DND-41 (cell line): ENCODE measurements around the gene ETNK2.

Experiments
- EZH2 ChIP-seq: IDR thresholded peaks from 3 replicates; pipeline ENCODE4 v1.6.1; 2012; ENCODE audit warnings: borderline replicate concordance, low read depth, mild to moderate bottlenecking, moderate library complexity, low read length, inconsistent platforms; ENCODE audit not compliant: severe bottlenecking
- TF ChIP-seq, protein P1 (sequence below): IDR thresholded peaks from 2 replicates; pipeline ENCODE4 v1.5.1; 2012; ENCODE audit warnings: borderline replicate concordance, low read length, moderate library complexity, mild to moderate bottlenecking; ENCODE audit not compliant: poor library complexity, severe bottlenecking; ENCODE audit errors: extremely low read depth

- TF ChIP-seq, protein P1, sequence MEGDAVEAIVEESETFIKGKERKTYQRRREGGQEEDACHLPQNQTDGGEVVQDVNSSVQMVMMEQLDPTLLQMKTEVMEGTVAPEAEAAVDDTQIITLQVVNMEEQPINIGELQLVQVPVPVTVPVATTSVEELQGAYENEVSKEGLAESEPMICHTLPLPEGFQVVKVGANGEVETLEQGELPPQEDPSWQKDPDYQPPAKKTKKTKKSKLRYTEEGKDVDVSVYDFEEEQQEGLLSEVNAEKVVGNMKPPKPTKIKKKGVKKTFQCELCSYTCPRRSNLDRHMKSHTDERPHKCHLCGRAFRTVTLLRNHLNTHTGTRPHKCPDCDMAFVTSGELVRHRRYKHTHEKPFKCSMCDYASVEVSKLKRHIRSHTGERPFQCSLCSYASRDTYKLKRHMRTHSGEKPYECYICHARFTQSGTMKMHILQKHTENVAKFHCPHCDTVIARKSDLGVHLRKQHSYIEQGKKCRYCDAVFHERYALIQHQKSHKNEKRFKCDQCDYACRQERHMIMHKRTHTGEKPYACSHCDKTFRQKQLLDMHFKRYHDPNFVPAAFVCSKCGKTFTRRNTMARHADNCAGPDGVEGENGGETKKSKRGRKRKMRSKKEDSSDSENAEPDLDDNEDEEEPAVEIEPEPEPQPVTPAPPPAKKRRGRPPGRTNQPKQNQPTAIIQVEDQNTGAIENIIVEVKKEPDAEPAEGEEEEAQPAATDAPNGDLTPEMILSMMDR = no peak
- TF ChIP-seq EZH2 = no peak
Measured at GRCh38 chr1:204172404-204173029, 20.7 kb upstream of the ETNK2 start.
